Activated T-helper 2 cell treated with anti-CD3 and anti-CD28 coated beads, Interferon-gamma antibody, Interleukin-2, Interleukin-4, amounts not matched to agents 10 μg/mL and 5 μg/mL and 100 μg/mL, durations not matched to agents 14 hours and 24 hours and 36 hours (primary cell): ENCODE results near the gene HMGB3. TPM values are rescaled to one million over a fixed set of nuclear protein-coding genes. Genes with fewer than 3 reads are reported as not detected.
"Not testable (repeated sequence)": the region's sequence is repeated elsewhere in the genome, so short reads cannot be mapped to it uniquely, and the experiment has no call there.

ENCODE experiments used
- DNase-seq: peaks from one replicate; pipeline ENCODE4 v3.0.0; 2021; ENCODE audit warnings: low spot score
- H3K27ac Mint-ChIP-seq: one replicate; pipeline ENCODE4 v1.8.0; 2021; ENCODE audit warnings: mixed read lengths
- H3K27me3 Mint-ChIP-seq: one replicate; pipeline ENCODE4 v1.8.0; 2021; ENCODE audit warnings: low read depth, mixed read lengths
- H3K36me3 Mint-ChIP-seq: one replicate; pipeline ENCODE4 v1.8.0; 2021; ENCODE audit warnings: low read depth, mixed read lengths
- H3K4me1 Mint-ChIP-seq: one replicate; pipeline ENCODE4 v1.8.0; 2021; ENCODE audit warnings: low read depth, mixed read lengths
- H3K4me3 Mint-ChIP-seq: one replicate; pipeline ENCODE4 v1.8.0; 2021; ENCODE audit warnings: low read depth, mild to moderate bottlenecking, moderate library complexity, mixed read lengths
- H3K9me3 Mint-ChIP-seq: one replicate; pipeline ENCODE4 v1.8.0; 2021; ENCODE audit warnings: mixed read lengths
- intact Hi-C: fragments of 100-400 bp; cut with micrococcal nuclease; formaldehyde crosslinking; loops from one replicate; pipeline ENCODE4 v1.15.1; 2023
- total RNA-seq: library from RNA; stranded (reverse); gene quantifications from 2 replicates; pipeline ENCODE4 v1.2.3, GENCODE V29; 2022

Gene HMGB3
- total RNA-seq, 1 donor from 2014 or later, result 60.8 TPM

DNA sequence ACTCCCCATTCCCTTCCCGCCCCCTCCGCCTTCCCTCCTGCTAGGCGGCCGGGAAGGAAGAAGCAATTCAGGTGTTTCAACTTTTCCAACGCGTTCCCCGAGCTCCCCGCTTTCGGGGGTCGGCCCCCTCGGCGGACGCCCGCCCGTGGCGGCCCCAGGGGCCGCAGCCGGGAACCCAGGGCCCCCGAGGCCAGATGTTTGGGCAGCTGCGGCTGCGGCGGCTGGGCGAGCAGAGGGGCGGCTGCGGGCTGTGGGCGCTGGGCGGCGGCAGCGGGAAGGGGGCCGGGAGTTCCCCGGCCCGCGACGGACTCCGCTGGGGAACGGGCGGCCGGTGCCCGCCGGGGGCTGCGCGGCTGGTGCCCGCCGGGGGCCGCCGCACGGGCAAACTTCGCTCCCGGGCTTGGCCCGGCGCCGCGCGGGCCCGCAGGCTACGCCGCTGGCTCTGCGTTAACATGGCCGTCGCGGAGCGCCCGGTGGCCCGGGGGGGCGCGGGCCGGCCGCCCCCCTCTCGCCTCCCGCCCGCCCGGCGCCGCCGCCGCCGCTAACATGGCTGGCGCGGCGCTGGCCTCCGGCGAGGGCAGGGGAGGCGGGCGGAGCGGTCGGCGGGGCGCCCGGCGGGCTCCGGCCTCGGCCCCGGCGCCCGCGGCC is 510 bp downstream of the HMGB3 start:
- H3K9me3 Mint-ChIP-seq, result no peaks in the 10 kb centered on the region
- peaks cover 26% of the 10 kb centered on the region for H3K36me3 Mint-ChIP-seq
- intact Hi-C loops, result loop anchor here (1.0 to 5.0 kb wide), 3 partner anchors 84 to 414 kb away; partner anchors contain the start of gene VMA21
- H3K27me3 Mint-ChIP-seq, result no peaks in the 10 kb centered on the region
- H3K27ac Mint-ChIP-seq, result no peak overlapping the region
- DNase-seq, result no peak
- no peak overlapping the region for H3K4me3 Mint-ChIP-seq
- H3K4me1 Mint-ChIP-seq, result peaks cover 16% of the 10 kb centered on the region

- peaks cover 26% of the 10 kb centered on the region for H3K36me3 Mint-ChIP-seq
- intact Hi-C loops, result loop anchor here (5.0 kb wide), 2 partner anchors 212 to 413 kb away; partner anchors contain the start of gene VMA21
- no peaks in the 10 kb centered on the region for H3K9me3 Mint-ChIP-seq
- H3K27me3 Mint-ChIP-seq, result no peaks in the 10 kb centered on the region
- peak overlapping the region; percentile 84 for H3K4me3 Mint-ChIP-seq
- peak overlapping the region; percentile 76 for H3K27ac Mint-ChIP-seq
- peaks cover 16% of the 10 kb centered on the region for H3K4me1 Mint-ChIP-seq
- peak; percentile 9 for DNase-seq
Observed at GRCh38 chrX:150984169-150984824, 1.2 kb downstream of the HMGB3 start.

DNA sequence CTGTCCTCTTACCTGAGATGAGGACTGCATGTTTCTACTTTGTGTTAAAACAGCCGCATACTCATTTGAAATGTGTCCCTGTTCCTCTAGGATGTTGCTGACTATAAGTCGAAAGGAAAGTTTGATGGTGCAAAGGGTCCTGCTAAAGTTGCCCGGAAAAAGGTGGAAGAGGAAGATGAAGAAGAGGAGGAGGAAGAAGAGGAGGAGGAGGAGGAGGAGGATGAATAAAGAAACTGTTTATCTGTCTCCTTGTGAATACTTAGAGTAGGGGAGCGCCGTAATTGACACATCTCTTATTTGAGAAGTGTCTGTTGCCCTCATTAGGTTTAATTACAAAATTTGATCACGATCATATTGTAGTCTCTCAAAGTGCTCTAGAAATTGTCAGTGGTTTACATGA is 4.6 kb downstream of the HMGB3 start:
- intact Hi-C loops, DNase-seq, H3K4me3 Mint-ChIP-seq, H3K27ac Mint-ChIP-seq, H3K9me3 Mint-ChIP-seq, H3K27me3 Mint-ChIP-seq: not testable (repeated sequence)
- peaks cover 29% of the 10 kb centered on the region for H3K36me3 Mint-ChIP-seq
- H3K4me1 Mint-ChIP-seq, result peaks cover 12% of the 10 kb centered on the region

- Mint-ChIP-seq H3K36me3 (peaks cover 29% of the 10 kb centered on the region), H3K4me3 (no peak overlapping the region), H3K9me3 (no peaks in the 10 kb centered on the region), H3K4me1 (peaks cover 12% of the 10 kb centered on the region), H3K27me3 (no peaks in the 10 kb centered on the region), H3K27ac (no peak overlapping the region)
- DNase-seq, result no peak
- intact Hi-C loops, result no loop called here
Observed at GRCh38 chrX:150989420-150989819, 6.3 kb downstream of the HMGB3 start.

- no peak overlapping the region for H3K4me3 Mint-ChIP-seq
- no peak overlapping the region for H3K27ac Mint-ChIP-seq
- H3K36me3 Mint-ChIP-seq, result peaks cover 19% of the 10 kb centered on the region
- intact Hi-C loops, result no loop called here
- no peaks in the 10 kb centered on the region for H3K27me3 Mint-ChIP-seq
- DNase-seq, result no peak
- H3K4me1 Mint-ChIP-seq, result peaks cover under 1% of the 10 kb centered on the region
- no peaks in the 10 kb centered on the region for H3K9me3 Mint-ChIP-seq
Observed at GRCh38 chrX:150990910-150991309, 7.8 kb downstream of the HMGB3 start.

DNA sequence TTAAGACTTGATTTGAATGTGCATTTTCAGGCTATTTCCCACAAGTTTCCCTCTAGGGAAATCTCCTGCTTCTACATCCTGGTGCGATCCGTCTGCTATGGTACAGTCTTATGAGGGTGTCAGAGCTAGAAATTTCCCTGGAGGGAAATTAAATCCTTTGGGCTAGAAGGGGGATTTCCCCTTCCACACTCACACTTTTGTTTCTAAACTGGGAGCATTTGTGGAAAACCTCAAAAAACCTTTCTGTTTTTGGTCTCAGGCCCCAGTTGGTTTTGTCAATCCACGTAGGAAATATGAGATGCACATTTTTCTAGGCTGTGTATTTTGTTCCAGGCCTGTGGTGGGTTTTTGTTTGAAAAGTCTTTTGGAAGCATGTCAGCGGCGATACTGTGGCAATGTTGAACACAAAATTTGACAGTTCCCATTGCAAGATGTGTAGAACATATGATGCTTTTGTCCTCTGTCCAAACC is 17.8 kb downstream of the HMGB3 start:
- DNase-seq, result no peak
- H3K27me3 Mint-ChIP-seq, result no peaks in the 10 kb centered on the region
- no peak overlapping the region for H3K4me3 Mint-ChIP-seq
- intact Hi-C loops, result no loop called here
- H3K9me3 Mint-ChIP-seq, result no peaks in the 10 kb centered on the region
- H3K4me1 Mint-ChIP-seq, result no peaks in the 10 kb centered on the region
- no peak overlapping the region for H3K27ac Mint-ChIP-seq
- H3K36me3 Mint-ChIP-seq, result no peaks in the 10 kb centered on the region

DNA sequence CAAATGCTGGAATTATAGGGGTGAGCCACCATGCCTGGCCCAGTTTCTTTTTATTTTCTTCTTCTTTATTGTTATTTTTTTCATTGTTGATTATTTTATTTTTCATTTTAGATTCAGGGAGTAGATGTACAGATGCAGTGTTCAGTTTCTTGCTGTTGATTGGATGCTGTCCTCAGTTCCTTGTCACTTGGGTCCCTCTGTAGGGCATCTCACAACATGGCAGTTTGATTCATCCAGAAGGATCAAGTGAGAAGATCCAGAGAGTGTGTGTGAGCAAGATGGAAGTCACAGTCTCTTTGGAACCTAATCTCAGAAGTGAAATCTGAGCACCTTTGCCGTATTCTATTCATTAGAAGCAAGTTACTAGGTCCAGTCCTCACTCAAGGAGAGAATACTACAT is 20.9 kb downstream of the HMGB3 start:
- Mint-ChIP-seq H3K36me3 (no peaks in the 10 kb centered on the region), H3K9me3 (no peaks in the 10 kb centered on the region), H3K27me3 (no peaks in the 10 kb centered on the region), H3K4me3 (no peak overlapping the region), H3K4me1 (no peaks in the 10 kb centered on the region), H3K27ac (no peak overlapping the region)
- intact Hi-C loops, result no loop called here
- DNase-seq, result no peak

DNA sequence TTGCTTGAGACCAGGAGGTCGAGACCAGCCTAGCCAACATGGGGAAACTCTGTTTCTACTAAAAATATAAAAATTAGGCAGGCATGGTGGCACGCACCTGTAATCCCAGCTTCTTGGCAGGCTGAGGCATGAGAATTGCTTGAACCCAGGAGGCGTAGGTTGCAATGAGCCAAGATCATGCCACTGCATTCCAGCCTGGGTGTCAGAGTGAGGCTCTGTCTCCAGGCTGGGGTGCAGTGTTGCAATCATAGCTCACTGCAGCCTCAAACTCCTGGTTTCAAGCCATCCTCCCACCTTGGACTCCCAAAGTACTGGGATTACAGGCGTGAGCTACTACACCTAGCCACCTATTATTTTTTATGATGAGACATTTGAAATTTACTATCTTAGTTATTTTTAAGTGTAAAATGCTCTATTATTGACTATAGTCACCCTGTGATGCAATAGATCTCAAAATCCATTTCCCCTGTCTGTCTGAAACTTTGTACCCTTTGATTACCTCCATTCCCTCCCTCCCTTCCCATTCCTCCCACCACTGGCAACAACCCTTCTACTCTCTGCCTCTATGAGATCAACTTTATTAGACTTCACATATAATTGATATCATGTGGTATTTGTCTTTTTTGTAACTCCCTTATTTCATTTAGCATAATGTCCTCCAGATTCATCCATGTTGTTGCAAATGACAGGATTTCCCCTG is 23.4 kb downstream of the HMGB3 start:
- Mint-ChIP-seq H3K27ac (no peak overlapping the region), H3K4me1 (no peaks in the 10 kb centered on the region), H3K36me3 (no peaks in the 10 kb centered on the region), H3K9me3 (no peaks in the 10 kb centered on the region), H3K27me3 (no peaks in the 10 kb centered on the region), H3K4me3 (no peak overlapping the region)
- intact Hi-C loops, result no loop called here
- DNase-seq, result no peak

- no peak overlapping the region for H3K4me3 Mint-ChIP-seq
- no peaks in the 10 kb centered on the region for H3K4me1 Mint-ChIP-seq
- H3K27ac Mint-ChIP-seq, result no peak overlapping the region
- H3K9me3 Mint-ChIP-seq, result no peaks in the 10 kb centered on the region
- no peaks in the 10 kb centered on the region for H3K27me3 Mint-ChIP-seq
- intact Hi-C loops, result no loop called here
- DNase-seq, result no peak
- no peaks in the 10 kb centered on the region for H3K36me3 Mint-ChIP-seq
Observed at GRCh38 chrX:151009582-151009981, 26.4 kb downstream of the HMGB3 start.

DNA sequence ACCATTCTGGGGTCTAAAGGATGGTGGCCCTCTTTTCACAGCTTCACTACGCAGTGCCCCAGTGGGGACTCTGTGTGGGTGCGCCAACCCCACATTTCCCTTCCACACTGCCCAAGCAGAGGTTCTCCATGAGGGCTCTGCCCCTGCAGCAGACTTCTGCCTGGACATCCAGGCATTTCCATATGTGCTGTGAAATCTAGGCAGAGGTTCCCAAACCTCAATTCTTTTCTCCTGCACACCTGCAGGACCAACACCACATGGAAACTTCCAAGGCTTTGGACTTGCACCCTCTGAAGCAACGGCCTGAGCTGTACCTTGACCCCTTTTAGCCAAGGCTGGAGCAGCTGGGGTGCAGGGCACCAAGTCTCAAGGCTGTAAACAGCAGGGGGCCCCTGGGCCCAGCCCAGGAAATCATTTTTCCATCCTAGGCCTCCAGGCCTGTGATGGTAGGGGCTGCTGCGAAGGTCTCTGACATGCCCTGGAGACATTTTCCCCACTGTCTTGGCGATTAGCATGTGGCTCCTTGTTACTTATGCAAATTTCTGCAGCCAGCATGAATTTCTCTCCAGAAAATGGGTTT is 30.1 kb downstream of the HMGB3 start:
- no peaks in the 10 kb centered on the region for H3K4me1 Mint-ChIP-seq
- H3K36me3 Mint-ChIP-seq, result no peaks in the 10 kb centered on the region

DNA sequence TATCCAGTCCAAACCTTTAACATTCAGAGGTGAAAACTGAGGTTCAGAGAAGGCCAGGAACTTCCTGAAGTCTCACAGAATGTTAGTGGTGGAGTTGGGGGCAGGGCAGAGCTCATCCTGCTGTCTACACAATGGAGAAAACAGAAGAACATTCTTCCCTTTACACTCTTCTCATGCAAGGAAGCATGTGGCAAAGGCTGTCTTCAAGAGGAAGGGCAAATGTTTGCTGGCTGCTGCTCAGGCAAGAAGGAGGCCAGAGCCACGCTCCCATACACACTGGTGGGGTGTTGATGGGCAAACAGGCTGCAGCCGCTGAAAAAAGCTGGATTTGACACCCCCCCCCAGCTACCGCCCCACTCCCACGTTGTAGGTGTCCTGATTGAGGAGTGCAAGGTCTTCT is 32.5 kb downstream of the HMGB3 start:
- no peak overlapping the region for H3K27ac Mint-ChIP-seq
- intact Hi-C loops, result no loop called here
- DNase-seq, result no peak
- H3K27me3 Mint-ChIP-seq, result no peaks in the 10 kb centered on the region
- no peaks in the 10 kb centered on the region for H3K4me1 Mint-ChIP-seq
- no peaks in the 10 kb centered on the region for H3K9me3 Mint-ChIP-seq
- H3K4me3 Mint-ChIP-seq, result no peak overlapping the region
- no peaks in the 10 kb centered on the region for H3K36me3 Mint-ChIP-seq

More for the DNA sequence above, 30.1 kb downstream of the HMGB3 start:
- Mint-ChIP-seq H3K9me3 (no peaks in the 10 kb centered on the region), H3K27me3 (no peaks in the 10 kb centered on the region), H3K27ac (no peak overlapping the region), H3K4me3 (no peak overlapping the region)
- DNase-seq, result no peak
- intact Hi-C loops, result no loop called here

- Mint-ChIP-seq H3K4me1 (no peaks in the 10 kb centered on the region), H3K9me3 (no peaks in the 10 kb centered on the region), H3K27ac (no peak overlapping the region), H3K27me3 (no peaks in the 10 kb centered on the region), H3K4me3 (no peak overlapping the region), H3K36me3 (no peaks in the 10 kb centered on the region)
- DNase-seq, result no peak
- intact Hi-C loops, result no loop called here
Observed at GRCh38 chrX:151019856-151020255, 36.7 kb downstream of the HMGB3 start.

GRCh38 chrX:151030845-151031244 is 47.7 kb downstream of the HMGB3 start:
- Mint-ChIP-seq H3K27me3 (no peaks in the 10 kb centered on the region), H3K27ac (peak overlapping the region; percentile 22), H3K36me3 (no peaks in the 10 kb centered on the region), H3K9me3 (no peaks in the 10 kb centered on the region), H3K4me3 (no peak overlapping the region), H3K4me1 (peaks cover 7% of the 10 kb centered on the region)
- intact Hi-C loops, result no loop called here
- DNase-seq, result no peak
